GM19463 (cell line): Measurements from ENCODE around the gene TPX2.
A peak's percentile ranks its signal among the peaks of the same experiment; 100 is the strongest.
"Not testable (repeated sequence)": the region's sequence is repeated elsewhere in the genome, so short reads cannot be mapped to it uniquely, and the experiment has no call there.

Experiments used
- ATAC-seq: cut with Tn5 transposase; IDR thresholded peaks from one replicate; pipeline ENCODE4 v1.9.1; 2021; ENCODE audit warnings: mild to moderate bottlenecking, moderate library complexity; ENCODE audit not compliant: unreplicated experiment

TPX2 gene

GRCh38 chr20:31718952-31719643 lies 20.0 kb upstream of the TPX2 start:
- no peak for ATAC-seq

- no peak for ATAC-seq
These were observed 19.2 kb upstream of the TPX2 start for GRCh38 chr20:31719644-31720485.

- no peak for ATAC-seq
These were observed 18.3 kb upstream of the TPX2 start for GRCh38 chr20:31720486-31721407.

- ATAC-seq, result no peak
These were observed 17.5 kb upstream of the TPX2 start for GRCh38 chr20:31721408-31722256.

DNA sequence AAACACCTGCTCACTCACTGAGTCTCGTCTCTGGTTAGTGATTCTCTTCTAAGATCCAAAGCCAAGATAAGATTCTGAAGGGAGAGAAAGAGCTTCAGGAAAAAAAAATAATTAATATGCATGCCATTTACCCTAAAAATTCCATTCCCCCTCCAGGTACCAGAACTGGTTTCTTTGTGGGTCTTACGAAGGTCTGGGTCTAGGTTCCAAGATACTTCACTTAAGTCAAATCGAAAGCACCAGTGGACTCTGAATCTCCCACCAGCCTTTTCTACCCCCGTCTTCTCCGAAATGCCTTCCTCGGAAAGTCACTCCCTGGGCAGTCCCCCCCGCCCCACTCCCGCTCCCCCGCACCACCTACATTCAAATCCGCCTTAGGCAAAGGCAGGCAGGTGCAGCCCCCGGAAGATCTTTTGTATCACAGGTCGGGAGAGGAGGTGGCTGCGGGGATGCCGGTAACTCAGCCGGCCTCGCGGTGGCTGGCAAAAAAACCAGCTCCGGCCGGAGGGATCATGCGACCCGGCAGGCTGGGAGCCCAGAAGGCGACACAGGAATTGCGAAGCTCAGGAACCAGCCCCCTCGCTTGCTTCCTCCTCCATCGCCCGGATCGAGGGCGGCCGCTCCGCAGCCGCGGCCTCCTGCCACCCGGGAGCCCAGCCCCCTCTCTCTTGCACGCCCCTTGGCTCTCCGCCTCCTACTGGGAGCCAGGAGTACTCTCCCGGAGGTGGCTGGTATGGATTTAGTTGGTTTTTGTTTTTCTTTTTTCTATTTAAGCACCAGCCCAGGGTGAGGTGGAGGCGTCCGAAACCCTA lies 16.6 kb upstream of the TPX2 start, which contains the start of gene BCL2L1:
TSS of gene BCL2L1 (minus strand) at position 612 of the 812 bp plus-strand sequence. CDS start 650 bp downstream, outside the sequence.
- ATAC-seq, result peak; percentile 19

GRCh38 chr20:31723069-31723318 lies 16.1 kb upstream of the TPX2 start:
- ATAC-seq, result no peak

- ATAC-seq, result peak; percentile 84
These were observed 15.6 kb upstream of the TPX2 start for GRCh38 chr20:31723319-31724078.

GRCh38 chr20:31731321-31731717 lies 7.8 kb upstream of the TPX2 start:
- no peak for ATAC-seq

DNA sequence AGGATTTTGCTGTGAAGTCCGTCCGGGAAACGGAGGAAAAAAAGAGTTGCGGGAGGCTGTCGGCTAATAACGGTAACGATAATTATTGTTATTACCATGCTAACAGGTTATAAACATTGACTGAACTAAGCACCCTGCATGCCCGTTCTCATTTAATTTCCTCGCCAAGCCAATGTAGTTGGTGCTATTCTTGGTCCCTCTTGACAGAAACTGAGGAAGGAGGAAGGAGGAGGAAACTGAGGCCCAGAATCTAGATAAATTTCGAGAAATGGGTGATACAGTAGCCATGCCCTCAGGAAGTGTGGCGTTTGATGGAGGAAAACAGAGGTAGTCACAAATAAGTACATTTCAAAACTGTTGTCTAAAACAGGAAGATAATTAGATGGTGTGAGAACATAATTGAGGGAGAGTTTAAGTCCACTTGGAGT lies 474 bp downstream of the TPX2 start:
- ATAC-seq, result no peak

DNA sequence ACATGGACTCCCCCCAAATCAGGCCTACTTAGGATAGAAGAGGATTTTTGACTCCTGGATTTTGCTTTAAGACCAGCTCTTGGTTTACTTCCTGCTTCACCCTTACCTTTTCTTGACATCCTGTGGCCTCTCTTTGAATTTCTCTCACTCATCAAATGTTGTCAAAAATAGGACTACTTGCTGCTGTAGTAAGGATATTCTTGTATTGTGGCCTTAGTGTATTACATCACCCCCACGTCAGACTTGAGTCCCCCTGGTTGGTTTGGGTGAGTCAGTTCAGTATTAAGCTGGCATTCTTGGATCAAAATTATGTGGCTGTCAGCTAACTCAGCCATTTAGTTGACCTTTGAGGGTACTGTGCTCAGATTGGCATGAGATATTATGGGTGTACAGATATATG lies 1.1 kb downstream of the TPX2 start:
- no peak for ATAC-seq

- no peak for ATAC-seq
These were observed 1.7 kb downstream of the TPX2 start for GRCh38 chr20:31740656-31741323.

GRCh38 chr20:31746068-31746878 lies 7.2 kb downstream of the TPX2 start:
- no peak for ATAC-seq

DNA sequence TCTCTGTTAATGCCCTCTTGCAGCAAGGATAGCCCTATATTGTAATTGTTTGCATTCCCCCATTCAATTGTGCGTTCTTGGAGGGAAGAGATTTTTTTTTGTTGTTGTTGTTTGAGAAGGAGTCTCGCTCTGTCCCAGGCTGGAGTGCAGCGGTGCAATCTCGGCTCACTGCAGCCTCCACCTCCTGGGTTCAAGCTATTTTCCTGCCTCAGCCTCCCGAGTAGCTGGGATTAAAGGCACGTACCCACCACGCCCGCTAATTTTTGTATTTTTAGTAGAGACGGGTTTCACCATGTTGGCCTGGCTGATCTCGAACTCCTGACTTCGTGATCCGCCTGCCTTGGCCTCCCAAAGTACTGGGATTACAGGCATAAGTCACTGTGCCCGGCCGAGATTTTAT lies 7.9 kb downstream of the TPX2 start:
- not testable (repeated sequence) for ATAC-seq

- ATAC-seq, result no peak
These were observed 8.6 kb downstream of the TPX2 start for GRCh38 chr20:31747640-31748039.

DNA sequence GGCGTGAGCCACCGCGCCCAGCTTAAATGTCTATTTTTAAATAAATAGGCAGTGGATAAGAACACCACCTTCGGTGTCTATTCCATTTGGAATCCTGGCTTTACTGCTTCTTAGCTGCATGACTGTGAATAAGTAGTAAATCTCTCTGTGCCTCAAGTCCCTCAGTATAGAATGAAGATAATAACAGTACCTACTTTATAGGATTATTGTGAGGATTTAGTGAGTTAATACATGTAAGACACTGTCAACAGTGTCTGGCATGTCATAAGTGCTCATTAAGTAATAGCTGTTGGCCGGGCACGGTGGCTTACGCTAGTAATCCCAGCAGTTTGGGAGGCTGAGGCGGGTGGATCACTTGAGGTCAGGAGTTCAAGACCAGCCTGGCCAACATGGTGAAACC lies 10.1 kb downstream of the TPX2 start:
- ATAC-seq, result no peak

- ATAC-seq, result no peak
These were observed 12.0 kb downstream of the TPX2 start for GRCh38 chr20:31751126-31751525.

- ATAC-seq, result no peak
These were observed 18.2 kb downstream of the TPX2 start for GRCh38 chr20:31757254-31757653.
